Esophagus muscularis mucosa (tissue), 4 donors: Measurements from ENCODE around the gene KIF19. TPM values are rescaled to one million over a fixed set of nuclear protein-coding genes. Genes with fewer than 3 reads are reported as not detected.

Source experiments
- DNase-seq: peaks from one replicate; pipeline ENCODE4 v3.0.0-alpha.2; 2017; ENCODE audit errors: extremely low spot score
- H3K27ac ChIP-seq, 4 donors: fragments of 200-600 bp; sonication (generic); replicated peaks in 1 of 4; 1 replicate in 3 of 4; 2 replicates in 1 of 4; pipeline ENCODE4 v1.5.1; 2016 to 2019; ENCODE audit warnings: mild to moderate bottlenecking in 1 of 4
- H3K27me3 ChIP-seq, 4 donors: fragments of 200-600 bp; sonication (generic); one replicate each; pipeline versions ENCODE4 v1.5.1 to v1.6.0; 2016 to 2019
- H3K36me3 ChIP-seq, 4 donors: fragments of 200-600 bp; sonication (generic); one replicate each; pipeline ENCODE4 v1.5.1; 2016 to 2019
- H3K4me1 ChIP-seq, 4 donors: fragments of 200-600 bp; sonication (generic); one replicate each; pipeline ENCODE4 v1.5.1; 2016 to 2019
- H3K4me3 ChIP-seq, 4 donors: fragments of 200-600 bp; sonication (generic); 1 replicate in 2 of 4; 2 replicates in 2 of 4; pipeline ENCODE4 v1.5.1; 2016 to 2019; ENCODE audit warnings: mild to moderate bottlenecking in 4 of 4, moderate library complexity in 1 of 4
- H3K9me3 ChIP-seq, 4 donors: fragments of 200-600 bp; sonication (generic); 1 replicate in 3 of 4; 2 replicates in 1 of 4; pipeline ENCODE4 v1.5.1; 2016 to 2019
- CTCF ChIP-seq, 3 experiments: fragments of 200-600 bp in 2 of 3; fragments of 450-650 bp in 1 of 3; sonication (generic) in 2 of 3; IDR thresholded peaks; one replicate each; pipeline ENCODE4 v1.5.1; 2017 to 2019; ENCODE audit warnings: antibody characterized with exemption in 3 of 3, mild to moderate bottlenecking in 2 of 3, moderate library complexity in 1 of 3
- EP300 ChIP-seq: sonication (generic); formaldehyde crosslinking; IDR thresholded peaks from one replicate; pipeline ENCODE4 v1.6.1; 2017; ENCODE audit warnings: antibody characterized with exemption
- POLR2A ChIP-seq: fragments of 450-650 bp; IDR thresholded peaks from one replicate; pipeline ENCODE4 v1.6.1; 2017; ENCODE audit warnings: antibody characterized with exemption, moderate library complexity, mild to moderate bottlenecking, low read depth
- POLR2AphosphoS5 ChIP-seq, 2 donors: sonication (generic); formaldehyde crosslinking; IDR thresholded peaks; one replicate each; pipeline ENCODE4 v1.6.1; 2017; ENCODE audit warnings: antibody characterized with exemption in 2 of 2
- WGBS: methylation state at CpG from one replicate; pipeline ENCODE4 v1.1.5; 2018; 5-methylcytosine and 5-hydroxymethylcytosine counted together
- intact Hi-C: fragments of 100-400 bp; cut with DNase I; formaldehyde crosslinking; loops from one replicate; pipeline ENCODE4 v1.15.1; 2023
- total RNA-seq, 4 donors: library from RNA; depleted of rRNA; stranded (reverse); fragments of >200 nt; gene quantifications; one replicate each; pipeline versions ENCODE4 v1.1.0 to v1.2.1, GENCODE V29; 2016

KIF19 gene
- total RNA-seq, 4 donors from 2014 or later, result under 0.01 to 3.8 (median 1.3) TPM

- TF ChIP-seq CTCF (IDR thresholded peaks at IDR 0.05), result no peak
- TF ChIP-seq POLR2AphosphoS5 (IDR thresholded peaks at IDR 0.05), result no peak
- no peak for TF ChIP-seq POLR2A
- TF ChIP-seq EP300, result no peak
- Histone ChIP-seq H3K27me3 (peaks cover 0 to 62% (median 9%) of the 10 kb centered on the region in 4 donors), H3K4me1 (peaks cover 18 to 21% (median 19%) of the 10 kb centered on the region in 4 donors), H3K4me3 (peak overlapping the region; percentile 39 to 56 (median 46)), H3K9me3 (no peaks in the 10 kb centered on the region), H3K27ac (no peak overlapping the region), H3K36me3 (no peaks in the 10 kb centered on the region)
- intact Hi-C loops, result no loop called here
- 28% methylated on average over 5 of the region's 11 CpGs for WGBS
- DNase-seq, result no peak
These were observed 667 bp upstream of the KIF19 start for GRCh38 chr17:74325376-74325742.

GRCh38 chr17:74326506-74326905 is 480 bp downstream of the KIF19 start:
- TF ChIP-seq EP300 (no peak), POLR2AphosphoS5 (IDR thresholded peaks at IDR 0.05) (no peak), CTCF (IDR thresholded peaks at IDR 0.05) (no peak), POLR2A (no peak)
- Histone ChIP-seq H3K27me3 (peaks cover 0 to 71% (median 9%) of the 10 kb centered on the region in 4 donors), H3K27ac (no peak overlapping the region)

GRCh38 chr17:74328487-74328886 is 2.5 kb downstream of the KIF19 start:
- intact Hi-C loops, result no loop called here
- WGBS, result 84% methylated on average over 3 of the region's 3 CpGs
- Histone ChIP-seq H3K36me3 (no peaks in the 10 kb centered on the region), H3K4me1 (peaks cover 18 to 21% (median 19%) of the 10 kb centered on the region in 4 donors), H3K27me3 (peaks cover 0 to 75% (median 9%) of the 10 kb centered on the region in 4 donors), H3K9me3 (no peaks in the 10 kb centered on the region), H3K27ac (no peak overlapping the region), H3K4me3 (no peak overlapping the region)
- TF ChIP-seq EP300 (no peak), POLR2AphosphoS5 (IDR thresholded peaks at IDR 0.05) (no peak), POLR2A (no peak), CTCF (IDR thresholded peaks at IDR 0.05) (no peak)
- DNase-seq, result no peak

More at GRCh38 chr17:74326506-74326905, 480 bp downstream of the KIF19 start:
- no peaks in the 10 kb centered on the region for H3K9me3 ChIP-seq
- peaks cover 18 to 21% (median 19%) of the 10 kb centered on the region in 4 donors for H3K4me1 ChIP-seq
- WGBS, result 28% methylated on average over 8 of the region's 10 CpGs
- DNase-seq, result no peak
- peak overlapping the region; percentile 39 to 56 (median 46) for H3K4me3 ChIP-seq
- intact Hi-C loops, result no loop called here
- no peaks in the 10 kb centered on the region for H3K36me3 ChIP-seq

GRCh38 chr17:74329378-74329777 is 3.4 kb downstream of the KIF19 start:
- TF ChIP-seq POLR2A (no peak), POLR2AphosphoS5 (IDR thresholded peaks at IDR 0.05) (no peak), CTCF (IDR thresholded peaks at IDR 0.05) (no peak), EP300 (no peak)
- no peak for DNase-seq
- peaks cover 0 to 80% (median 9%) of the 10 kb centered on the region in 4 donors for H3K27me3 ChIP-seq
- intact Hi-C loops, result no loop called here
- WGBS, result 81% methylated on average over 3 of the region's 3 CpGs
- no peak overlapping the region for H3K4me3 ChIP-seq
- peaks cover 18 to 21% (median 19%) of the 10 kb centered on the region in 4 donors for H3K4me1 ChIP-seq
- no peaks in the 10 kb centered on the region for H3K36me3 ChIP-seq
- H3K9me3 ChIP-seq, result peaks cover 0 to 6% (median 6%) of the 10 kb centered on the region in 4 donors
- no peak overlapping the region for H3K27ac ChIP-seq

GRCh38 chr17:74330446-74330845 is 4.4 kb downstream of the KIF19 start:
- 76% methylated on average over 7 of the region's 8 CpGs for WGBS
- peaks cover 0 to 88% (median 9%) of the 10 kb centered on the region in 4 donors for H3K27me3 ChIP-seq
- DNase-seq, result no peak
- peaks cover 0 to 12% (median 9%) of the 10 kb centered on the region in 4 donors for H3K9me3 ChIP-seq
- H3K4me1 ChIP-seq, result peaks cover 13 to 16% (median 14%) of the 10 kb centered on the region in 4 donors
- intact Hi-C loops, result no loop called here
- TF ChIP-seq POLR2AphosphoS5 (IDR thresholded peaks at IDR 0.05) (no peak), POLR2A (no peak), CTCF (IDR thresholded peaks at IDR 0.05) (no peak), EP300 (no peak)
- H3K4me3 ChIP-seq, result no peak overlapping the region
- no peaks in the 10 kb centered on the region for H3K36me3 ChIP-seq
- H3K27ac ChIP-seq, result no peak overlapping the region
